Nephron progenitor cell (in vitro differentiated cells): ENCODE data around the gene NUMA1.

ENCODE experiments used
- DNase-seq: peaks from one replicate; pipeline ENCODE4 v3.0.0; 2021
- H3K27ac Mint-ChIP-seq: 2 replicates; pipeline ENCODE4 v1.8.0; 2021; ENCODE audit warnings: mild to moderate bottlenecking, moderate library complexity, mixed read lengths
- H3K27me3 Mint-ChIP-seq: 2 replicates; pipeline ENCODE4 v1.8.0; 2021; ENCODE audit warnings: mild to moderate bottlenecking, low read depth, mixed read lengths; ENCODE audit not compliant: poor library complexity
- H3K36me3 Mint-ChIP-seq: 2 replicates; pipeline ENCODE4 v1.8.0; 2021; ENCODE audit warnings: low read depth, mixed read lengths
- H3K4me1 Mint-ChIP-seq: 2 replicates; pipeline ENCODE4 v1.8.0; 2021; ENCODE audit warnings: mixed read lengths
- H3K4me3 Mint-ChIP-seq: 2 replicates; pipeline ENCODE4 v1.8.0; 2021; ENCODE audit warnings: mild to moderate bottlenecking, moderate library complexity, mixed read lengths
- H3K9me3 Mint-ChIP-seq: 2 replicates; pipeline ENCODE4 v1.8.0; 2021; ENCODE audit warnings: mild to moderate bottlenecking, moderate library complexity, mixed read lengths
- TF ChIP-seq, protein P1 (sequence below): fragments of 200-600 bp; sonication (generic); IDR thresholded peaks from 2 replicates; pipeline ENCODE4 v1.5.0; 2021; ENCODE audit warnings: antibody characterized with exemption

NUMA1 gene

DNA sequence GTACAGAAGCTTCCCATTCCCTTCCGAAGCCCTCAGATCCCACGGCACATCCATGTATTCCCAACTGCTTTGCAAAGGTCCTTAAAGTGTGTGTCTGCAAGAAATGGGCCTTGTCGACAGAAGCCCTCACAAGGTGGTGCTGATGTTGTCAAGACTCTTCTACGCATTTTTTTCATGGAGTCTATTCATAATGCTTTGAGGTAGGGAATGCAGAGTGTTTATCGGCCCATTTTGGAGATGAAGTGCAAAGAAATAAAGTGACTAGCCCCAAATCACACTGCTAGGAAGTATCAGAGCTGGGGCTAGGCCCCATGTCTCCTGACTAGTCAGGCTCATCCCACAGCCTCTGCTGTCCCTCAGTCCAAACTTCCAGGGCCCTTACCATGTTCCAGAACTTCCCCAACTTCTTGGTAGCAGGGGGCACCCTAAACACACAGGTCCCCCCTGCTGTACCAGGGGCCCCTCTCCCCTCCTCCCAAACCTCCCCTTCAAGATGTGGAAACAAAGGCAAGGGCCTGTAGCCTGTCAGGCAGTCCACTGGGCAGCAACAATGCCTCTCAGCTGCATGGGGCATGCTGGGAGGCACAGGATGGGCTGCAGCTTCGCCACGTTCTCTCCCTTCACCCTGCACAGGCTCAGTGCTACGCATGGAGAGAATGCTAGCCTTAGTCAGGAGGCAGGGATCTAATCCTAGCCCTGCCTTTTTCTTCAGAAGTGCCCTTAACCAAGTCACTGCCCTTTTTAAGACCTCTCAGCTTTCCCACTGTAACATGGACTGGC lies 73.8 kb downstream of the NUMA1 start:
- peak overlapping the region; percentile 88 for H3K27ac Mint-ChIP-seq
- H3K4me3 Mint-ChIP-seq: no peak overlapping the region
- TF ChIP-seq, protein P1, sequence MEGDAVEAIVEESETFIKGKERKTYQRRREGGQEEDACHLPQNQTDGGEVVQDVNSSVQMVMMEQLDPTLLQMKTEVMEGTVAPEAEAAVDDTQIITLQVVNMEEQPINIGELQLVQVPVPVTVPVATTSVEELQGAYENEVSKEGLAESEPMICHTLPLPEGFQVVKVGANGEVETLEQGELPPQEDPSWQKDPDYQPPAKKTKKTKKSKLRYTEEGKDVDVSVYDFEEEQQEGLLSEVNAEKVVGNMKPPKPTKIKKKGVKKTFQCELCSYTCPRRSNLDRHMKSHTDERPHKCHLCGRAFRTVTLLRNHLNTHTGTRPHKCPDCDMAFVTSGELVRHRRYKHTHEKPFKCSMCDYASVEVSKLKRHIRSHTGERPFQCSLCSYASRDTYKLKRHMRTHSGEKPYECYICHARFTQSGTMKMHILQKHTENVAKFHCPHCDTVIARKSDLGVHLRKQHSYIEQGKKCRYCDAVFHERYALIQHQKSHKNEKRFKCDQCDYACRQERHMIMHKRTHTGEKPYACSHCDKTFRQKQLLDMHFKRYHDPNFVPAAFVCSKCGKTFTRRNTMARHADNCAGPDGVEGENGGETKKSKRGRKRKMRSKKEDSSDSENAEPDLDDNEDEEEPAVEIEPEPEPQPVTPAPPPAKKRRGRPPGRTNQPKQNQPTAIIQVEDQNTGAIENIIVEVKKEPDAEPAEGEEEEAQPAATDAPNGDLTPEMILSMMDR: no peak
- H3K36me3 Mint-ChIP-seq: peaks cover 47% of the 10 kb centered on the region
- H3K4me1 Mint-ChIP-seq: peaks cover 6% of the 10 kb centered on the region
- H3K9me3 Mint-ChIP-seq: no peaks in the 10 kb centered on the region
- no peak for DNase-seq
- no peaks in the 10 kb centered on the region for H3K27me3 Mint-ChIP-seq

DNA sequence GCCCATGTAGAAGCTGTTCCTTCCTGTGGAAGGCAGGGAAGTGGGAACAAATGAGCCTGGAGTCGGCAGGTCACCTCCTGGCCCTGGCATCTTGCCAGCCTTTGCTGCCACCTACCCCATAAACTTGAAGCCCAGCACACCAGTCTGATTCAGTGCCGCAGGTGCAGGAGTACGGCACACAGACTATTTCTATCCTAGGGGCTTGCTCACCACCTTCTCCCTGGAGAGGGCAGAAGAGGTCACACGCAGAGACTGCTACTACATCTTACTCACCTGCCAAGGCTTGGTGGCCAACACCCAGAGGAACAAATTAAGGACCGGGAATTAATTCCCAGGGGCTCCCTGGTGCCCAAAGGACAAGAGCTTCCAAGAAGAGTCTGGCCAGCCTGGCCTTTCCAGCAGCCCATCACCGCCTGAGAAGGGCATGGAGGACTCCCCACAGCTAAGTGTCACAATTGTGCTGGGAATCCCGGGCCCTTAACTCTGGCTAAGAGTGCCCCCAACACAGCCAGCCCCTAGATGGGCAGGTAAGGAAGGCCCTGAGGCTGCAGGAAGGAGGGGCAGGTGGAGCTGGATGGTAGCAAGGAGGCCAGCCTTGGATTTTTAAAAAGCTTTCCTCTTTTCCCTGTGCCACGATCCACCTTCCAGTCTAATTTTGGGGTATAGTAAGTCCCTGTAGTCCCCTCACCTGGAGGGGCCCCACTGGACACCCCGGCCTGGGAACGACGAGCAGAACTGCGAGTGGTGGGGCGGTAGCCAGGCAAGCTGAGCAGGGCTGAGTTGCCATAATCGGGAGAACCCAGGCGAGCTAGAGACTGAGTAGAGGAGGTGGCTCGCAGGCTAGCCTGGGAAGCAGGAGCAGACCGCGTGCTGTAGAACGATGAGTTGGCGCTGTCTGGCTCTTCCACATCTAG lies 74.7 kb downstream of the NUMA1 start:
- H3K4me3 Mint-ChIP-seq: no peak overlapping the region
- H3K27me3 Mint-ChIP-seq: no peaks in the 10 kb centered on the region
- no peak for DNase-seq
- no peaks in the 10 kb centered on the region for H3K9me3 Mint-ChIP-seq
- no peaks in the 10 kb centered on the region for H3K4me1 Mint-ChIP-seq
- TF ChIP-seq, protein P1: no peak
- H3K27ac Mint-ChIP-seq: peak overlapping the region; percentile 85
- H3K36me3 Mint-ChIP-seq: peaks cover 43% of the 10 kb centered on the region

DNA sequence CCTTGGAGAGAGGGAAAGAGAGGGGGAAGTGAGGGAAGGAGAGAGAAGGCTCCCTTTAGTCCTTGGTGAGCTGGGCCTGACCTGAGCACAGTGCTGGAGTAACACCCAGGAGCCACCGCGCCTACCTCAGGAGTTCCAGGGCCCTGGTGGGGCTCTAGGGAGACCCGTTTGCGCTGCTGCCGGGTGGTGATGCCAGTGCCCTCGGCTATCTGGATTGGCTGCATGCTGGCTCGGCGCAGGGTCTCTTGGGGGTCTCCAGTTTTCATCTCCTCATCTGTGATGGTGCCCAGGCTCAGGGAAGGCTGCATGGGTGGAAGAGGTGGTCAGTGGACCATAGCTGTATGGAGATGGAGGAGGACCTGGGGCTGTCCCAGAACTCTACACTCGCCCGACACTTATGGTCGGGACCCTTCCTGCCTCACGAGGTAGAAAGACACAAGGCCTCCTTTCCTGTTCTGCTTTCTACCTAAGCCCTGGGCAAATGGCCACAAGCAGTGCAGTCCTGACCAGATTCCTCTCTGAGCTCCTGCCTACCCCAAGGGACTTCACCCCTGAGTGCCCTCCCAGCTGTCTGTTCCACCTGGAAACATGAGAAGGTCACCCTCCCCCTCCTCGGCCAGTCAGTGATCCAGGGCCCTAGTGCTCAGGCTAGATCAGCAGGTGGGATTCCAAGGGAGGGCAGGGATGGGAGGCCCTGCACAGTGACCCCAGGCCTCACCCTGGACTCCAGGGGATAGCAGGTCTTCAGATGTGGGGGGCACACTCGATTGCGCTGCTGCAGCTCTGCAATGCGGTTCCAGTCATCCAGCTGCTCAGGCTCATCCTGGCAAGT lies 75.6 kb downstream of the NUMA1 start:
- no peaks in the 10 kb centered on the region for H3K9me3 Mint-ChIP-seq
- no peaks in the 10 kb centered on the region for H3K27me3 Mint-ChIP-seq
- DNase-seq: no peak
- TF ChIP-seq, protein P1: no peak
- H3K27ac Mint-ChIP-seq: peak overlapping the region; percentile 74
- H3K4me3 Mint-ChIP-seq: no peak overlapping the region
- H3K4me1 Mint-ChIP-seq: peaks cover under 1% of the 10 kb centered on the region
- H3K36me3 Mint-ChIP-seq: peaks cover 43% of the 10 kb centered on the region

DNA sequence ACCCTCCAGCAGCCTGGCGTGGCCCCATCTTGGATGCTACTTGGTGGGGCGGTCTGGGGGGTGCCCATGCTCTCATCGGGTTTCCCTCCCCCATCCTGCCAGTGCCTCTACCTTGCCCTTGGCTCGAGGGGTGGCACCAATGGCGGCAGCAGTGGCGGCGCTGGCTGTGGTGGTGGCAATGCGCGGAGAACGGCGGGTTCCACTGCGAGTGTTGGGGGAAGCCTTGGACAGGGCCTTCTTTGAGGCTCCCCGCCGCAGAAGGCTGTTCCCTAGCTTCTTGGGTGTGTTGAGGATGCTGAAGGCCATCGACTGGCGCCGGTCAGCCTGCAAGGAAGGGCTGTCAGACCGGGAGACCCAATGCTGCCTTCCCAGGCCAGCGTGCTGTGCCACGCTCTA lies 76.6 kb downstream of the NUMA1 start:
- H3K4me3 Mint-ChIP-seq: no peak overlapping the region
- H3K27ac Mint-ChIP-seq: peak overlapping the region; percentile 36
- DNase-seq: no peak
- peaks cover 43% of the 10 kb centered on the region for H3K36me3 Mint-ChIP-seq
- H3K4me1 Mint-ChIP-seq: peaks cover 10% of the 10 kb centered on the region
- TF ChIP-seq, protein P1: no peak
- no peaks in the 10 kb centered on the region for H3K9me3 Mint-ChIP-seq
- H3K27me3 Mint-ChIP-seq: no peaks in the 10 kb centered on the region

GRCh38 chr11:72002841-72003775 lies 77.2 kb downstream of the NUMA1 start:
- no peak for DNase-seq
- TF ChIP-seq, protein P1: no peak
- peak overlapping the region; percentile 91 for H3K27ac Mint-ChIP-seq
- no peaks in the 10 kb centered on the region for H3K9me3 Mint-ChIP-seq
- peaks cover 37% of the 10 kb centered on the region for H3K36me3 Mint-ChIP-seq
- H3K4me3 Mint-ChIP-seq: no peak overlapping the region
- no peaks in the 10 kb centered on the region for H3K27me3 Mint-ChIP-seq
- peaks cover 10% of the 10 kb centered on the region for H3K4me1 Mint-ChIP-seq
